PFSK-1 (cell line): ENCODE measurements around the gene SSH3.

Source experiments
- FOXP2 ChIP-seq: optimal IDR thresholded peaks from 2 replicates; pipeline ENCODE3; 2011; ENCODE audit warnings: borderline replicate concordance, control low read depth, inconsistent platforms; ENCODE audit not compliant: insufficient read depth; ENCODE audit errors: extremely low read length, extremely low read depth
- POLR2AphosphoS5 ChIP-seq: IDR thresholded peaks from 2 replicates; pipeline ENCODE4 v1.6.1; 2012; ENCODE audit warnings: low read depth, mild to moderate bottlenecking, control low read depth, low read length, moderate library complexity
- SIN3A ChIP-seq: IDR thresholded peaks from 2 replicates; pipeline ENCODE4 v1.6.1; 2012; ENCODE audit warnings: mild to moderate bottlenecking, low read length, moderate library complexity, borderline replicate concordance; ENCODE audit not compliant: insufficient read depth
- TAF1 ChIP-seq: IDR thresholded peaks from 2 replicates; pipeline ENCODE4 v1.6.1; 2012; ENCODE audit warnings: low read length, control low read depth, borderline replicate concordance; ENCODE audit not compliant: insufficient read depth
- TF ChIP-seq, protein P1 (sequence below), 2 experiments: IDR thresholded peaks; 2 replicates each; pipeline versions ENCODE4 v1.6.1 to v1.8.0; 2011 to 2012; ENCODE audit warnings: low read depth in 2 of 2, low read length in 2 of 2, control low read depth in 1 of 2, inconsistent platforms in 1 of 2, mild to moderate bottlenecking in 1 of 2, moderate library complexity in 1 of 2; ENCODE audit not compliant: insufficient read depth in 1 of 2

The SSH3 gene

DNA sequence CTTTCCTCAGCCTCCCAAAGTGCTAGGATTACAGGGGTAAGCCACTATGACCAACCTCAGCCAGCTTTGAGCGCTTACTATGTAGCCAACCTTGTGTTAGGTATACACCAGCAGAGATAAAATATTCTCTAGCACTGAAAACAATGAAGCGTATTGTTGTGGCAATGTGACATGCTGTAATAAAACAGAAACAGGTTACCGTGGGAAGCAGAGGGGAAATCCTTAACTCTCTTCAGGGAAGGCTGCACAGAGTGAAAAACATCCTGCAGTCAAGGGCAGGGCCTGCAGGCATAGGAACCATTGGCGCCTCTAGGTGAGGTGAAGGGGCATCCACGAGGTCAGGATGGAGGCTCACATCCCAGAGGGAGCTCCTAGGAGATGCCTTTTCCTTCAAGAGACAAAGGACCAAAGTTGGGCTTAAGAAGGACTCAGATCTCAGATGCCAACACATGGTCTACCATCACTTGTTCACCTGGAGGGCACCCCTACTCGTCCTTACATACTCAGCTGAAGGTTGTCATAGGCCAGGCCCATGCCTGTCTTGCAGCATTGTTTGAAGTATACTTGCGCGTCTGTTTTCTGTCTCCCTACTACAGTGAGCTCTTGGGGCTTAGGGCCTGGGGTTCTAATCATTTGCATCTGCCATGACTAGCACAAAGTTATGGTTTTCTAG is 42.1 kb downstream of the SSH3 start:
- TF ChIP-seq POLR2AphosphoS5 (no peak), SIN3A (no peak), FOXP2 (no peak), TAF1 (no peak)
- TF ChIP-seq, protein P1, sequence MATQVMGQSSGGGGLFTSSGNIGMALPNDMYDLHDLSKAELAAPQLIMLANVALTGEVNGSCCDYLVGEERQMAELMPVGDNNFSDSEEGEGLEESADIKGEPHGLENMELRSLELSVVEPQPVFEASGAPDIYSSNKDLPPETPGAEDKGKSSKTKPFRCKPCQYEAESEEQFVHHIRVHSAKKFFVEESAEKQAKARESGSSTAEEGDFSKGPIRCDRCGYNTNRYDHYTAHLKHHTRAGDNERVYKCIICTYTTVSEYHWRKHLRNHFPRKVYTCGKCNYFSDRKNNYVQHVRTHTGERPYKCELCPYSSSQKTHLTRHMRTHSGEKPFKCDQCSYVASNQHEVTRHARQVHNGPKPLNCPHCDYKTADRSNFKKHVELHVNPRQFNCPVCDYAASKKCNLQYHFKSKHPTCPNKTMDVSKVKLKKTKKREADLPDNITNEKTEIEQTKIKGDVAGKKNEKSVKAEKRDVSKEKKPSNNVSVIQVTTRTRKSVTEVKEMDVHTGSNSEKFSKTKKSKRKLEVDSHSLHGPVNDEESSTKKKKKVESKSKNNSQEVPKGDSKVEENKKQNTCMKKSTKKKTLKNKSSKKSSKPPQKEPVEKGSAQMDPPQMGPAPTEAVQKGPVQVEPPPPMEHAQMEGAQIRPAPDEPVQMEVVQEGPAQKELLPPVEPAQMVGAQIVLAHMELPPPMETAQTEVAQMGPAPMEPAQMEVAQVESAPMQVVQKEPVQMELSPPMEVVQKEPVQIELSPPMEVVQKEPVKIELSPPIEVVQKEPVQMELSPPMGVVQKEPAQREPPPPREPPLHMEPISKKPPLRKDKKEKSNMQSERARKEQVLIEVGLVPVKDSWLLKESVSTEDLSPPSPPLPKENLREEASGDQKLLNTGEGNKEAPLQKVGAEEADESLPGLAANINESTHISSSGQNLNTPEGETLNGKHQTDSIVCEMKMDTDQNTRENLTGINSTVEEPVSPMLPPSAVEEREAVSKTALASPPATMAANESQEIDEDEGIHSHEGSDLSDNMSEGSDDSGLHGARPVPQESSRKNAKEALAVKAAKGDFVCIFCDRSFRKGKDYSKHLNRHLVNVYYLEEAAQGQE (IDR thresholded peaks at IDR 0.05; ENCODE audit: insufficient read depth in 1 of 2, low read depth in 2 of 2, low read length in 2 of 2), result no peak

DNA sequence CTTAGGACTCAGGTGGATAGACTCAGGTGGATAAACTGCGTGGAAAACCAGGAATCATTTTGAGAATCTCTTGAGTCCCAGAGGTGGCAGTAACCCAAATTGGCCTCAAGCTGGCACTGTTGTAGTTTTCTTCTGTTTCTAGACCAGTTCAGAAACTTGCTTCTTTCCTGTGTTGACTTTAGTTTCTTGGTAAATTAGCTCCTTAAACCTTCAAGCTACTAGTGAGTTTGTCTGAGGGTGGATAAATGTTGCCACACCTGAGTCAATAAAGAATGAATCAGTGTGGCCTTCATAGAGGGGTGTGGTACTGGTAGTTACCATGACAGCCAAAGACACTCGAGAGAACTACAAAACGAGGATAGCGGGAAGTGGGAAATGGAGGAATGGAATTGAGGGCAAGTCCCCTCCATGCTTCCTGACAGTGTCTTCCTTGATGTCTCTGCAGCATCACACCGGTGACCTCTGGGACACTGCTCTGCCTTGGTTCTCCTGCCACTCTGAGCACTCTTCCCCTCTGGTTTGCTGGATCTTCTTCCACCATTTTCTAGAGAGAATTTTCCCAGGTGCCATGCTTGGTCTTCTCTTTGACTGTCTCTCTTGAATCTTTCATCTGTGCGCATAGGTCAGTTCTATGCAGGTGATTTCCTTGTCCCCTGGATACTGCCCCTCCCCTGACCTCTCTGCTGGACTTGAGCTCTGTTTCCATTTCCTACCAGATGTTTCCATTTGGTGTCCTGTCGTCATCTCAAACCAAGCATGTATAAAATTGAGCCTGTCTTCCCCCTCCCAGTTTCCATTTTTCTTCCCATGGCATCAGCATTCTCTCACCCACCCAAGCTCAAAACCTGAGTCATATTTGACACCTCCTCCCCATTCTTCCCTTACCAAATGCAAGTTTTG is 42.8 kb downstream of the SSH3 start:
- TF ChIP-seq FOXP2 (no peak), TAF1 (no peak), POLR2AphosphoS5 (no peak), SIN3A (no peak)
- TF ChIP-seq, protein P1 (IDR thresholded peaks at IDR 0.05; ENCODE audit: insufficient read depth in 1 of 2, low read depth in 2 of 2, low read length in 2 of 2), result no peak

DNA sequence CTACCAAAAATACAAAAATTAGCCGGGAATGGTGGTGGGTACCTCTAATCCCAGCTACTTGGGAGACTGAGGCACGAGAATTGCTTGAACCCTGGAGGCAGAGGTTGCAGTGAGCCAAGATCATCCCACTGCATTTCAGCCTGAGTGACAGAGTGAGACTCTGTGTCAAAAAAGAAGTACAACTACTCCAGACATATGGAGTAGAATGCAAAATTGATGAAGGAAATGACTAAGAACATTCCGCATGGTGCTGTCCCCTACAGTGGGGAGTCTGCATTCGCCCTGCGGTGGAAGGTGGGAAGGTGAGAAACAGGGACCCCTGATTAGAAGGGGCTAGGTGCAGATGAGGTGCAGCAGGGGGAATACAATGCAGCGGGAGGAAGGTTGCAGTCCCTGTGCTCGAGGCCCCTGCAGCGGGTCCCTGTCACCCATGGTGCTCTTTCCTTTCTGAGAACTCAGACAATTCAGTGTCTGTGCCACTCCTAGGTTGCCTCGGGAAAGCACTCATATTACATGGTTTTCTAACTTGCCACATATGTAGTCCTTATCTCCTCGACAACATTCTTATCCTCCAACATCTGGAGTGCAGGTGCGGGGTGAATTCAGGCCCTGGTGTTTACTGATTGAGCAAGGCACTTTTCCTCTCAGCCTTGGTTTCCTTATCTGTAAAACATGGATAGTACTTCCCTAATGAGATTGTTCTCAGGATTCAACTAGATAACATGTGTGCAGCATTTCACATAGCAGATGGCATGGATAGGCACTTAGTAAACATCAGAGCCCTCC is 44.8 kb downstream of the SSH3 start:
- no peak for TF ChIP-seq POLR2AphosphoS5
- no peak for TF ChIP-seq SIN3A
- no peak for TF ChIP-seq FOXP2
- no peak for TF ChIP-seq TAF1
- TF ChIP-seq, protein P1 (IDR thresholded peaks at IDR 0.05; ENCODE audit: insufficient read depth in 1 of 2, low read depth in 2 of 2, low read length in 2 of 2), result no peak

DNA sequence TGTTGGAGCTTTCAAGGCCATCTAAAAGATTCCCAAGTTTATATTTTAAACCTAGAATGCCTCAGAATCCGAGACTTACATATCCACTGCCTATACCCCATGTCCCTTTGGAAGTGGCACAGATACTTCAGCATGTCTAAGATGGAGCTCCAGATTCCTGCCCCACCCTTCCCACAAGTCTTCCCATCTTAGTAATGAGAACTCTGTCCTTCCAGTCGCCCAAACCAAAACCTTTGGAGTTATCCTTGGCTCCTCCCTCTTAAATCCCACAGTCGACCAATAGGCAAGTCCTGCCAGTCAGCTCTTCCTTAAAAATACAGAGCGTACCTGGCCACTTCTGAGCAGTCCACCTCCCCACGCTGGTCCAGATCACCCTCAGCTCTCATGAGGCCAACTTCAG is 45.7 kb downstream of the SSH3 start:
- TF ChIP-seq FOXP2, result no peak
- TF ChIP-seq SIN3A, result no peak
- TF ChIP-seq, protein P1 (IDR thresholded peaks at IDR 0.05; ENCODE audit: insufficient read depth in 1 of 2, low read depth in 2 of 2, low read length in 2 of 2), result no peak
- TF ChIP-seq POLR2AphosphoS5, result no peak
- no peak for TF ChIP-seq TAF1
